HG02870 (cell line): ENCODE results near the gene FTO.
"Not testable (repeated sequence)": the region's sequence is repeated elsewhere in the genome, so short reads cannot be mapped to it uniquely, and the experiment has no call there.

Source experiments
- ATAC-seq: cut with Tn5 transposase; IDR thresholded peaks from one replicate; pipeline ENCODE4 v1.9.1; 2021; ENCODE audit warnings: mild to moderate bottlenecking, moderate library complexity; ENCODE audit not compliant: unreplicated experiment

FTO gene

GRCh38 chr16:53703590-53704444 lies at the start of gene FTO, which contains the start of gene RPGRIP1L:
Gene FTO, plus strand, starts transcription at chr16:53704156.
Gene RPGRIP1L, minus strand, starts transcription at chr16:53703859. Its CDS starts 3,136 bp downstream, at chr16:53700723.
- ATAC-seq: peak; percentile 98

GRCh38 chr16:53654946-53655345 lies 49.0 kb upstream of the FTO start:
- no peak for ATAC-seq

- no peak for ATAC-seq
Measured at GRCh38 chr16:53662072-53662471, 41.9 kb upstream of the FTO start.

GRCh38 chr16:53664724-53665345 lies 39.1 kb upstream of the FTO start:
- peak; percentile 98 for ATAC-seq

- no peak for ATAC-seq
Measured at GRCh38 chr16:53666786-53667415, 37.1 kb upstream of the FTO start.

- ATAC-seq: no peak
Measured at GRCh38 chr16:53668869-53669268, 35.1 kb upstream of the FTO start.

GRCh38 chr16:53672461-53672860 lies 31.5 kb upstream of the FTO start:
- ATAC-seq: no peak

GRCh38 chr16:53673189-53673588 lies 30.8 kb upstream of the FTO start:
- ATAC-seq: no peak

GRCh38 chr16:53678155-53678554 lies 25.8 kb upstream of the FTO start:
- ATAC-seq: no peak

- no peak for ATAC-seq
Measured at GRCh38 chr16:53678756-53679343, 25.1 kb upstream of the FTO start.

- ATAC-seq: no peak
Measured at GRCh38 chr16:53680756-53681155, 23.2 kb upstream of the FTO start.

GRCh38 chr16:53681354-53681753 lies 22.6 kb upstream of the FTO start:
- ATAC-seq: no peak

- ATAC-seq: not testable (repeated sequence)
Measured at GRCh38 chr16:53685334-53685733, 18.6 kb upstream of the FTO start.

- ATAC-seq: no peak
Measured at GRCh38 chr16:53686710-53687109, 17.2 kb upstream of the FTO start.

GRCh38 chr16:53689636-53690035 lies 14.3 kb upstream of the FTO start:
- ATAC-seq: no peak

- no peak for ATAC-seq
Measured at GRCh38 chr16:53690771-53691170, 13.2 kb upstream of the FTO start.

- no peak for ATAC-seq
Measured at GRCh38 chr16:53692146-53692545, 11.8 kb upstream of the FTO start.

- ATAC-seq: no peak
Measured at GRCh38 chr16:53693320-53693719, 10.6 kb upstream of the FTO start.

- no peak for ATAC-seq
Measured at GRCh38 chr16:53695070-53695469, 8.9 kb upstream of the FTO start.

GRCh38 chr16:53698271-53698670 lies 5.7 kb upstream of the FTO start:
- not testable (repeated sequence) for ATAC-seq

- ATAC-seq: no peak
Measured at GRCh38 chr16:53704445-53704813, 473 bp downstream of the FTO start.
